Sigmoid colon (tissue), 4 donors: ENCODE measurements around the gene MARCHF7.

Experiments
- EP300 ChIP-seq, 4 donors: sonication (generic); formaldehyde crosslinking; IDR thresholded peaks; one replicate each; pipeline ENCODE4 v1.6.1; 2017; ENCODE audit warnings: antibody characterized with exemption in 4 of 4
- POLR2A ChIP-seq, 2 donors: fragments of 450-650 bp; IDR thresholded peaks; one replicate each; pipeline ENCODE4 v1.6.1; 2016; ENCODE audit warnings: antibody characterized with exemption in 2 of 2, mild to moderate bottlenecking in 2 of 2, moderate library complexity in 2 of 2
- POLR2AphosphoS5 ChIP-seq, 4 donors: sonication (generic); formaldehyde crosslinking; IDR thresholded peaks; one replicate each; pipeline ENCODE4 v1.6.1; 2017; ENCODE audit warnings: antibody characterized with exemption in 4 of 4
- TF ChIP-seq, protein P1 (sequence below), 4 experiments: fragments of 450-650 bp in 3 of 4; fragments of 200-600 bp in 1 of 4; IDR thresholded peaks; one replicate each; pipeline ENCODE4 v1.5.1; 2016 to 2019; ENCODE audit warnings: antibody characterized with exemption in 4 of 4, mild to moderate bottlenecking in 3 of 4, moderate library complexity in 2 of 4

DNA sequence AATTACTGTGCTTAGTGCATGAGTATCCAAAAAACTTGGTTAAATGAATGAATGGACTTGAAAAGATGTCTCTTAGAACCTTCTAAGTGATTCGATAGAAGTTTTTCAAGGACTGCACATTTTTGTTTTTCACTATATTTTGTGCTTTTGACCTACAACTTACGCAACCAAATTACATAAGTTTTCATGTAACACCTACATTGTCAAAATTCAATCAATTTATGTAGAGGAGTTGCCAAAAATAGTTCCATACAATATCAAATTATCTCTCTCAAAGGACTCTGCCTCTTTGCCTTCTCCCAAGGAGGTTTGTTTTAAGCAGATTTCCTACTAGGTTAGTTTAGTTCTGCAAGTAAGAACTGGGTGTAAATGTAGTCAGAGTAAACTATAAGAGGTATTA lies 10.3 kb downstream of the MARCHF7 start:
- TF ChIP-seq POLR2AphosphoS5 (IDR thresholded peaks at IDR 0.05) (no peak), POLR2A (IDR thresholded peaks at IDR 0.05) (no peak), EP300 (IDR thresholded peaks at IDR 0.05) (no peak)
- TF ChIP-seq, protein P1, sequence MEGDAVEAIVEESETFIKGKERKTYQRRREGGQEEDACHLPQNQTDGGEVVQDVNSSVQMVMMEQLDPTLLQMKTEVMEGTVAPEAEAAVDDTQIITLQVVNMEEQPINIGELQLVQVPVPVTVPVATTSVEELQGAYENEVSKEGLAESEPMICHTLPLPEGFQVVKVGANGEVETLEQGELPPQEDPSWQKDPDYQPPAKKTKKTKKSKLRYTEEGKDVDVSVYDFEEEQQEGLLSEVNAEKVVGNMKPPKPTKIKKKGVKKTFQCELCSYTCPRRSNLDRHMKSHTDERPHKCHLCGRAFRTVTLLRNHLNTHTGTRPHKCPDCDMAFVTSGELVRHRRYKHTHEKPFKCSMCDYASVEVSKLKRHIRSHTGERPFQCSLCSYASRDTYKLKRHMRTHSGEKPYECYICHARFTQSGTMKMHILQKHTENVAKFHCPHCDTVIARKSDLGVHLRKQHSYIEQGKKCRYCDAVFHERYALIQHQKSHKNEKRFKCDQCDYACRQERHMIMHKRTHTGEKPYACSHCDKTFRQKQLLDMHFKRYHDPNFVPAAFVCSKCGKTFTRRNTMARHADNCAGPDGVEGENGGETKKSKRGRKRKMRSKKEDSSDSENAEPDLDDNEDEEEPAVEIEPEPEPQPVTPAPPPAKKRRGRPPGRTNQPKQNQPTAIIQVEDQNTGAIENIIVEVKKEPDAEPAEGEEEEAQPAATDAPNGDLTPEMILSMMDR (IDR thresholded peaks at IDR 0.05) = no peak
